ENCODE results near the gene MOB1A.
A peak's percentile ranks its signal among the peaks of the same experiment; 100 is the strongest.

MOB1A gene

GRCh38 chr2:74147727-74148456 is 30.8 kb downstream of the MOB1A start, which contains the start of gene BOLA3:
TSS of gene BOLA3 (minus strand) at chr2:74147912. CDS start at chr2:74147874, 38 bp downstream.
- Histone ChIP-seq H3K27me3 (ENCODE audit: control insufficient read depth in 1 of 2, insufficient read depth in 1 of 2, low read length in 2 of 2) (no peaks in the 10 kb centered on the region), H3K14ac (ENCODE audit: low read length in 2 of 2) (peak within 1 kb of the TSS in 1 of 2 experiments; percentile 92), H3K4me3 (ENCODE audit: insufficient read depth in 1 of 2, low read depth in 1 of 2, low read length in 2 of 2) (peak within 1 kb of the TSS; percentile 93 to 97), H3K9me3 (ENCODE audit: control insufficient read depth, low read length) (no peaks in the 10 kb centered on the region), H2AFZ (ENCODE audit: low read depth, low read length) (peak within 1 kb of the TSS; percentile 92), H2BK120ac (ENCODE audit: low read depth, low read length) (peak within 1 kb of the TSS; percentile 66), H2BK5ac (ENCODE audit: low read depth, low read length, poor library complexity, severe bottlenecking) (no peak within 1 kb of the TSS), H3K79me1 (replicated peaks; ENCODE audit: low read length, poor library complexity, severe bottlenecking) (peaks cover 34% of the 10 kb centered on the region), H2BK12ac (ENCODE audit: low read length in 2 of 2) (peak within 1 kb of the TSS in 1 of 2 experiments; percentile 57), H2BK15ac (ENCODE audit: low read depth, poor library complexity, severe bottlenecking) (peak within 1 kb of the TSS; percentile 20), H3K18ac (ENCODE audit: low read depth in 1 of 2, low read length in 2 of 2) (peak within 1 kb of the TSS; percentile 93 to 95), H3K4me2 (ENCODE audit: low read length, poor library complexity, severe bottlenecking) (peak within 1 kb of the TSS; percentile 93), H3K4ac (ENCODE audit: low read depth in 1 of 2, low read length in 2 of 2) (peak within 1 kb of the TSS; percentile 82 to 85), H3K23ac (ENCODE audit: low read length in 2 of 2) (peak within 1 kb of the TSS in 1 of 2 experiments; percentile 70), H3K27ac (ENCODE audit: low read length, poor library complexity, severe bottlenecking) (peak within 1 kb of the TSS; percentile 82), H4K91ac (ENCODE audit: low read length) (peak within 1 kb of the TSS; percentile 84), H3K9ac (ENCODE audit: low read length) (peak within 1 kb of the TSS; percentile 89), H3K4me1 (ENCODE audit: control insufficient read depth, insufficient read depth, low read depth, low read length) (peaks cover 16% of the 10 kb centered on the region), H4K8ac (ENCODE audit: low read length) (peak within 1 kb of the TSS; percentile 98), H3K36me3 (ENCODE audit: control insufficient read depth in 1 of 2, insufficient read depth in 2 of 2, low read depth in 1 of 2, low read length in 2 of 2) (peaks cover 7 to 34% of the 10 kb centered on the region in 2 experiments), H2AK5ac (ENCODE audit: low read length, severe bottlenecking) (peak within 1 kb of the TSS; percentile 68)
- WGBS, result 2% methylated on average over 67 of the region's 67 CpGs
- DNase-seq, result peak; percentile 79

- no peak overlapping the region for H3K14ac ChIP-seq (ENCODE audit: low read length in 2 of 2)
- H3K4me1 ChIP-seq (ENCODE audit: control insufficient read depth, insufficient read depth, low read depth, low read length), result peaks cover 16% of the 10 kb centered on the region
- peak overlapping the region; percentile 92 for H2AFZ ChIP-seq (ENCODE audit: low read depth, low read length)
- H3K27me3 ChIP-seq (ENCODE audit: control insufficient read depth in 1 of 2, insufficient read depth in 1 of 2, low read length in 2 of 2), result no peaks in the 10 kb centered on the region
- DNase-seq, result peak; percentile 49
- no peak overlapping the region for H2BK15ac ChIP-seq (ENCODE audit: low read depth, poor library complexity, severe bottlenecking)
- peak overlapping the region; percentile 93 for H3K4me2 ChIP-seq (ENCODE audit: low read length, poor library complexity, severe bottlenecking)
- H2BK12ac ChIP-seq (ENCODE audit: low read length in 2 of 2), result peak overlapping the region in 1 of 2 experiments; percentile 37
- no peak overlapping the region for H2AK5ac ChIP-seq (ENCODE audit: low read length, severe bottlenecking)
- H3K18ac ChIP-seq (ENCODE audit: low read depth in 1 of 2, low read length in 2 of 2), result peak overlapping the region in 1 of 2 experiments; percentile 93
- peak overlapping the region; percentile 93 to 97 for H3K4me3 ChIP-seq (ENCODE audit: insufficient read depth in 1 of 2, low read depth in 1 of 2, low read length in 2 of 2)
- peaks cover 7 to 34% of the 10 kb centered on the region in 2 experiments for H3K36me3 ChIP-seq (ENCODE audit: control insufficient read depth in 1 of 2, insufficient read depth in 2 of 2, low read depth in 1 of 2, low read length in 2 of 2)
- peak overlapping the region; percentile 84 for H4K91ac ChIP-seq (ENCODE audit: low read length)
- no peaks in the 10 kb centered on the region for H3K9me3 ChIP-seq (ENCODE audit: control insufficient read depth, low read length)
- WGBS, result 18% methylated on average over 24 of the region's 29 CpGs
- peak overlapping the region; percentile 89 for H3K9ac ChIP-seq (ENCODE audit: low read length)
- H2BK5ac ChIP-seq (ENCODE audit: low read depth, low read length, poor library complexity, severe bottlenecking), result no peak overlapping the region
- no peak overlapping the region for H2BK120ac ChIP-seq (ENCODE audit: low read depth, low read length)
- H3K23ac ChIP-seq (ENCODE audit: low read length in 2 of 2), result peak overlapping the region in 1 of 2 experiments; percentile 70
- no peak overlapping the region for H3K27ac ChIP-seq (ENCODE audit: low read length, poor library complexity, severe bottlenecking)
- peak overlapping the region; percentile 63 to 85 for H3K4ac ChIP-seq (ENCODE audit: low read depth in 1 of 2, low read length in 2 of 2)
- H4K8ac ChIP-seq (ENCODE audit: low read length), result peak overlapping the region; percentile 83
- peaks cover 34% of the 10 kb centered on the region for H3K79me1 ChIP-seq (replicated peaks; ENCODE audit: low read length, poor library complexity, severe bottlenecking)
Observed at GRCh38 chr2:74146929-74147726, 31.6 kb downstream of the MOB1A start.

- Histone ChIP-seq H3K27me3 (ENCODE audit: control insufficient read depth in 1 of 2, insufficient read depth in 1 of 2, low read length in 2 of 2) (no peaks in the 10 kb centered on the region), H3K79me1 (replicated peaks; ENCODE audit: low read length, poor library complexity, severe bottlenecking) (peaks cover 48% of the 10 kb centered on the region), H3K9me3 (ENCODE audit: control insufficient read depth, low read length) (no peaks in the 10 kb centered on the region), H2BK5ac (ENCODE audit: low read depth, low read length, poor library complexity, severe bottlenecking) (no peak overlapping the region), H3K14ac (ENCODE audit: low read length in 2 of 2) (no peak overlapping the region), H3K23ac (ENCODE audit: low read length in 2 of 2) (no peak overlapping the region), H2BK12ac (ENCODE audit: low read length in 2 of 2) (no peak overlapping the region), H3K36me3 (ENCODE audit: control insufficient read depth in 1 of 2, insufficient read depth in 2 of 2, low read depth in 1 of 2, low read length in 2 of 2) (peaks cover 32 to 42% of the 10 kb centered on the region in 2 experiments), H2AK5ac (ENCODE audit: low read length, severe bottlenecking) (no peak overlapping the region), H2AFZ (ENCODE audit: low read depth, low read length) (no peak overlapping the region), H3K9ac (ENCODE audit: low read length) (no peak overlapping the region), H3K4ac (ENCODE audit: low read depth in 1 of 2, low read length in 2 of 2) (no peak overlapping the region), H2BK15ac (ENCODE audit: low read depth, poor library complexity, severe bottlenecking) (no peak overlapping the region), H3K27ac (ENCODE audit: low read length, poor library complexity, severe bottlenecking) (no peak overlapping the region), H3K4me2 (ENCODE audit: low read length, poor library complexity, severe bottlenecking) (no peak overlapping the region), H3K4me1 (ENCODE audit: control insufficient read depth, insufficient read depth, low read depth, low read length) (peaks cover 10% of the 10 kb centered on the region), H3K4me3 (ENCODE audit: insufficient read depth in 1 of 2, low read depth in 1 of 2, low read length in 2 of 2) (no peak overlapping the region), H3K18ac (ENCODE audit: low read depth in 1 of 2, low read length in 2 of 2) (no peak overlapping the region), H4K91ac (ENCODE audit: low read length) (no peak overlapping the region), H4K8ac (ENCODE audit: low read length) (no peak overlapping the region), H2BK120ac (ENCODE audit: low read depth, low read length) (no peak overlapping the region)
- WGBS, result 71% methylated on average over 6 of the region's 6 CpGs
- DNase-seq, result no peak
Observed at GRCh38 chr2:74142340-74142739, 36.3 kb downstream of the MOB1A start.

Data from mesenchymal stem cell (in vitro differentiated cells and primary cell).